Measurements from ENCODE around the gene RAB31. TPM values are rescaled to one million over a fixed set of nuclear protein-coding genes. Genes with fewer than 3 reads are reported as not detected.
A peak's percentile ranks its signal among the peaks of the same experiment; 100 is the strongest.

Gene RAB31
- total RNA-seq, 1 donor from 2014 or later, result 31.2 TPM

- TF ChIP-seq CTCF (conservative IDR thresholded peaks at IDR 0.05; ENCODE audit: low read depth, low read length), result no peak
- no peak for DNase-seq (ENCODE audit: low read depth)
- H3K4me3 ChIP-seq (ENCODE audit: low read depth, low read length), result no peak overlapping the region
Measured at GRCh38 chr18:9849407-9850283, 141.5 kb downstream of the RAB31 start.

- H3K4me3 ChIP-seq (ENCODE audit: low read depth, low read length), result no peak overlapping the region
- no peak for DNase-seq (ENCODE audit: low read depth)
- no peak for TF ChIP-seq CTCF (conservative IDR thresholded peaks at IDR 0.05; ENCODE audit: low read depth, low read length)
Measured at GRCh38 chr18:9850309-9850708, 142.2 kb downstream of the RAB31 start.

- TF ChIP-seq CTCF (conservative IDR thresholded peaks at IDR 0.05; ENCODE audit: low read depth, low read length), result no peak
- H3K4me3 ChIP-seq (ENCODE audit: low read depth, low read length), result no peak overlapping the region
- no peak for DNase-seq (ENCODE audit: low read depth)
Measured at GRCh38 chr18:9851511-9851910, 143.4 kb downstream of the RAB31 start.

DNA sequence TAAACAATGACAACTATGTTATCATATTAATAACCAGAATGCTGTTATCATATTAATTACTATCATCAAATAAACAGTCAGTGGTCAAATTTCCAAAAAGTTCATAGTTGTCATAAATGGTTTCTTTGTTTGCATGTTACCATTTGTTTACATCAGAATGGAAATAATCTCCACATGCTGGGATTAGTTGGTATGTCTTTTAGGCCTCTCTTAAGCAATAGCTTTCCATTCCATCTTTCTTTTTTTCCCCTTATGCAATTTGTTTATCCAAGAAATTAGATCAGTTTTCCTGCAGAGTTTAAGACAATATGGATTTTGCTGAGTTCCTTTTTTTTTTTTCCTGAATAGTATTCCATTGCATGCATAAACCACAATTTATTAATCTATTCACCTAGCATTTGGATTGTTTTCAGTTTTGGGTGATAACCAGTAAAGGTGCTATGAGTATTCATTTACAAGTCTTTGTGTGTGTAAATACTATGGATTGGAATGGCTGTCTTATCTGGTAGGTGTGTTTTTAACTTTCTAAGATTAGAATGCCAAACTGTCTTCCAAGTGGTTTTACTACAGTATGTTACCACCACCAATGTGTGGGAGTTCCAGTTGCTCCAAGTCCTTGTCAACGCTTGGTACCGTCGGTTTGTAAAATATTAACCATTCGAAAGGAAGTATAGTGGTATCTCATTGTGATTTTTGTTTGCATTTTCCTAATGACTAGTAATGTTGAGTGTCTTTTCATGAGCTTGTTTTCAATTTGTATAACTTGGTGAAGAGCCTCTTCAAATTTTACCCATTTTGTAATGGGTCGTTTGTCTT lies 144.4 kb downstream of the RAB31 start:
- H3K4me3 ChIP-seq (ENCODE audit: low read depth, low read length), result no peak overlapping the region
- no peak for DNase-seq (ENCODE audit: low read depth)
- TF ChIP-seq CTCF (conservative IDR thresholded peaks at IDR 0.05; ENCODE audit: low read depth, low read length), result no peak

DNA sequence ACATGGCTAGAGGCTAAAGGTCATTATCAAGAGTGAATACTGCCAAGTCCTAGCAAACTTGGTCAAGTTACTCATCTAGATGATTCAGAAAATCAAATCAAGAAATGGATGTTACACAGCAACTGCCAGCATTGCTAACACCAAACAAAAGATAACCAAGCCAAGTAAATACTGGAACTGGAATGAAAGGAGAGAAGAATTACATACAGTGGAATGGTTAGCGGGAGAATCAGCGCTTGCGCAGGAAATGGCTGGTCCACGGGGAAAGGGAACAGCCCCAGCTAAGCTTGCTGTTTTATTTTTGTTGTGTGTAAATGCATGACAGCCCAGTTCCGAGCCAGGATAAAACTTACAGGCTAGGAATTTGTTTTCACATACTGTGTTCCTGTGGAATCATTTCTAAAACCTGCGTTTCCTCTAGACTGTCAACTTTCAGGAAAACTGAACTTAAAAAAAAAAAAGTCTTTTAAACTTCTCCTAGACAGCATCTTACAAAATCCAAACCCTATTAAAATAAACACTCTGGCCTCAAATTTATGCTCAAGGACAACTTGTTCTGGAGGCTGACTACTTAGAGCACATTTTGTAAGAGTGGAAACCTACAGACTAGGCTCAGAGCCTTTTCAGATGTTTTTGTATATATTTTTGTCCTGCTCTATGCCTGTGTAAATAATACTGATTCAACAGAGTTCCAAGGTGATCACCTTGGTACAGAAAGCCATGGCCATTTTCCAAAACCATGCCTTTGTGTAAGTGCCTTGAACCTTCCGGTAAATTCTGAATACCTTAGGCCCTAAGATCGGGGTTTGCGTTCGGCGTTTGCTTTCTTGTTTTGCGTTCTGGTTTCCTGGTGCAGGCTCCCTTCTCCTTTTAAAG lies 146.9 kb downstream of the RAB31 start:
- H3K4me3 ChIP-seq (ENCODE audit: low read depth, low read length), result no peak overlapping the region
- no peak for TF ChIP-seq CTCF (conservative IDR thresholded peaks at IDR 0.05; ENCODE audit: low read depth, low read length)
- DNase-seq (ENCODE audit: low read depth), result no peak

DNA sequence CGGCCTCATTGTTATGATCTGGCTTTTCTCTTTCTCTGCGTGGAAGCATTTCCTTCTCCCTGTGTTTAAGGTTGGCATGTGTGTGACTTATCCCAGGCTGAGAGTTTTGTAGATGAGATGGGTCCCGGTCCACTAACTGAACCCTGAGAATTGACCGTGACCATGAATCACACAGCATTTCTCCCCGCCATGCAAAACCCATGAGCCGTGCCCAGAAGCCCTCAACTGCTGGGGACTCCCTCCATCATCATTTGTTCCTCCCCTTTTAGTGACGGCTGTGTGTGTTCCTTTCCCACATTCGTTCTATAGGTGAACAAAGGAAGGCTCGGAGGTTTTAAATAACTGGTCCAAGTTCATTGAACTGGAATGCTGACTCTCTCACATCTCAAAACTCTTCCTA lies 147.6 kb downstream of the RAB31 start:
- H3K4me3 ChIP-seq (ENCODE audit: low read depth, low read length), result no peak overlapping the region
- TF ChIP-seq CTCF (conservative IDR thresholded peaks at IDR 0.05; ENCODE audit: low read depth, low read length), result no peak
- peak; percentile 64 for DNase-seq (ENCODE audit: low read depth)

Data from epithelial cell of proximal tubule (primary cell).